ENCODE data around the gene PARP6. TPM values are rescaled to one million over a fixed set of nuclear protein-coding genes. Genes with fewer than 3 reads are reported as not detected.
A peak's percentile ranks its signal among the peaks of the same experiment; 100 is the strongest.

PARP6 gene
- total and polyA plus RNA-seq, 9 of the 15 experiments (the other 6 are each of a cell fraction or from before 2014, with no cell fraction given): 14.8 to 83.2 (median 28.3) TPM

DNA sequence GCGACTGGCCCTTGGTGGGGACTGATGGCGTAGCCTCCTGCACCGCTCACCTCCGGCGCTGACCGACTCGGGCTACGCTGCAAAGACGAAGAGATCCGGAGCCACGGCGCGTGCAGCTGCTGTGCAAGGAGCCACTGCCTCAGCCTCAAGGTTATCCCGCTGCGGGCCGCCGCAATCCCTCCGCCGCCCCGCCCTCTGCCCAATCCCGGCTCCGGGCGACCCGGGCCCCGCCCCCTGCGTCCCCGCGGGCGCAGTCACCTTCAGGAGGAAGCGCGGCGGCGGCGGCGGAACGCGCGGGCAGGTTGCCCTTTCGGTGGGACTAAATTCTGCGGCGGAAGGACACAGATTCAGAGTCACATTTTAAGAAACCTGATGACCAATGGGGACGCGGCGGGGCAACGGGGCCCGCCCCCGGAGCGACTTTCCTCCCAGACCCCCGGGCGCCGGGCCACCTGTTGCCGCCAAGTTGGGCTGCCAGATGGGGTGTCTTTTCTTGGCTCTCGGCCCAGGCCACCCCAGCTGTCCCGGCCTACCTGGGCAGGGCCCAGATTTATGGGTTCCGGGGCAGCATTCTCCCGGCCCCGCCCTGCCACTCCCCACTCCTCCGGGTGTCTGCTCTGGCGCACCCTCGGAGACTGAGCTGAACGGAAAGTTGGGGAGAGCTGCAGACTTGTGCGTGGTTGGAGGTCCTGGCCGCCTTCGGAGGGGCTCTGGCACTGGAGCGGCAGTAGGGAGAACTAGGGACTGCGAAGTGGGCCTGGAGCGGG, 41.1 kb downstream of the PARP6 start, which contains the start of gene PKM (continued):
- TF ChIP-seq KDM1A (IDR thresholded peaks at IDR 0.05): peak; percentile 75 to 87
- peak; percentile 80 for TF ChIP-seq MYC (IDR thresholded peaks at IDR 0.05; ENCODE audit: low read depth, low read length)
- TF ChIP-seq MYC (CRISPR knock-in tag; IDR thresholded peaks at IDR 0.05; ENCODE audit: borderline replicate concordance, low read depth): no peak
- TF ChIP-seq SMAD4 (CRISPR knock-in tag; conservative IDR thresholded peaks at IDR 0.05): peak; percentile 84
- TF ChIP-seq, protein P1, sequence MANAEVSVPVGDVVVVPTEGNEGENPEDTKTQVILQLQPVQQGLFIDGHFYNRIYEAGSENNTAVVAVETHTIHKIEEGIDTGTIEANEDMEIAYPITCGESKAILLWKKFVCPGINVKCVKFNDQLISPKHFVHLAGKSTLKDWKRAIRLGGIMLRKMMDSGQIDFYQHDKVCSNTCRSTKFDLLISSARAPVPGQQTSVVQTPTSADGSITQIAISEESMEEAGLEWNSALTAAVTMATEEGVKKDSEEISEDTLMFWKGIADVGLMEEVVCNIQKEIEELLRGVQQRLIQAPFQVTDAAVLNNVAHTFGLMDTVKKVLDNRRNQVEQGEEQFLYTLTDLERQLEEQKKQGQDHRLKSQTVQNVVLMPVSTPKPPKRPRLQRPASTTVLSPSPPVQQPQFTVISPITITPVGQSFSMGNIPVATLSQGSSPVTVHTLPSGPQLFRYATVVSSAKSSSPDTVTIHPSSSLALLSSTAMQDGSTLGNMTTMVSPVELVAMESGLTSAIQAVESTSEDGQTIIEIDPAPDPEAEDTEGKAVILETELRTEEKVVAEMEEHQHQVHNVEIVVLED (CRISPR knock-in tag; IDR thresholded peaks at IDR 0.05): peak; percentile 80
- TF ChIP-seq KDM2B (CRISPR knock-in tag; IDR thresholded peaks at IDR 0.05): 0 out of 2 replicates have a peak, but pooled peaks have one; percentile 55
- peak; percentile 60 for TF ChIP-seq GABPA (tag; conservative IDR thresholded peaks at IDR 0.05; ENCODE audit: low read depth)
- peak; percentile 83; the same call in 1 of the 2 replicates for TF ChIP-seq PHF8 (IDR thresholded peaks at IDR 0.05; ENCODE audit: borderline replicate concordance, low read length)
- TF ChIP-seq, protein P2, sequence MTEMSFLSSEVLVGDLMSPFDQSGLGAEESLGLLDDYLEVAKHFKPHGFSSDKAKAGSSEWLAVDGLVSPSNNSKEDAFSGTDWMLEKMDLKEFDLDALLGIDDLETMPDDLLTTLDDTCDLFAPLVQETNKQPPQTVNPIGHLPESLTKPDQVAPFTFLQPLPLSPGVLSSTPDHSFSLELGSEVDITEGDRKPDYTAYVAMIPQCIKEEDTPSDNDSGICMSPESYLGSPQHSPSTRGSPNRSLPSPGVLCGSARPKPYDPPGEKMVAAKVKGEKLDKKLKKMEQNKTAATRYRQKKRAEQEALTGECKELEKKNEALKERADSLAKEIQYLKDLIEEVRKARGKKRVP (CRISPR knock-in tag; IDR thresholded peaks at IDR 0.05): no peak
- TF ChIP-seq ZNF12 (CRISPR knock-in tag; IDR thresholded peaks at IDR 0.05): peak; percentile 98
- TF ChIP-seq TAF9B (IDR thresholded peaks at IDR 0.05; ENCODE audit: partially characterized antibody): peak; percentile 63
- TF ChIP-seq CAMTA2 (CRISPR knock-in tag; conservative IDR thresholded peaks at IDR 0.05): no peak
- TF ChIP-seq EP300 (IDR thresholded peaks at IDR 0.05; ENCODE audit: low read length): peak; percentile 48; the same call in 1 of the 2 replicates
- TF ChIP-seq, protein P3, sequence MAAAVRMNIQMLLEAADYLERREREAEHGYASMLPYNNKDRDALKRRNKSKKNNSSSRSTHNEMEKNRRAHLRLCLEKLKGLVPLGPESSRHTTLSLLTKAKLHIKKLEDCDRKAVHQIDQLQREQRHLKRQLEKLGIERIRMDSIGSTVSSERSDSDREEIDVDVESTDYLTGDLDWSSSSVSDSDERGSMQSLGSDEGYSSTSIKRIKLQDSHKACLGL (CRISPR knock-in tag; IDR thresholded peaks at IDR 0.05; ENCODE audit: borderline replicate concordance, poor library complexity, severe bottlenecking): no peak
- TF ChIP-seq CBFB (CRISPR knock-in tag; IDR thresholded peaks at IDR 0.05): no peak
- TF ChIP-seq POLR2G (IDR thresholded peaks at IDR 0.05; ENCODE audit: low read depth, low read length): peak; percentile 99
- TF ChIP-seq, protein P4, sequence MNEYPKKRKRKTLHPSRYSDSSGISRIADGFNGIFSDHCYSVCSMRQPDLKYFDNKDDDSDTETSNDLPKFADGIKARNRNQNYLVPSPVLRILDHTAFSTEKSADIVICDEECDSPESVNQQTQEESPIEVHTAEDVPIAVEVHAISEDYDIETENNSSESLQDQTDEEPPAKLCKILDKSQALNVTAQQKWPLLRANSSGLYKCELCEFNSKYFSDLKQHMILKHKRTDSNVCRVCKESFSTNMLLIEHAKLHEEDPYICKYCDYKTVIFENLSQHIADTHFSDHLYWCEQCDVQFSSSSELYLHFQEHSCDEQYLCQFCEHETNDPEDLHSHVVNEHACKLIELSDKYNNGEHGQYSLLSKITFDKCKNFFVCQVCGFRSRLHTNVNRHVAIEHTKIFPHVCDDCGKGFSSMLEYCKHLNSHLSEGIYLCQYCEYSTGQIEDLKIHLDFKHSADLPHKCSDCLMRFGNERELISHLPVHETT (CRISPR knock-in tag; conservative IDR thresholded peaks at IDR 0.05 in 1 of 2, IDR thresholded peaks at IDR 0.05 in 1 of 2): peak in 1 of 2 experiments; percentile 58; a peak in 1 of 4 replicates
- TF ChIP-seq ZNF217 (CRISPR knock-in tag; IDR thresholded peaks at IDR 0.05): no peak
- TF ChIP-seq RBBP5 (IDR thresholded peaks at IDR 0.05; ENCODE audit: borderline replicate concordance, insufficient read depth, low read length, poor library complexity, severe bottlenecking): peak; percentile 27
- TF ChIP-seq CHD2 (IDR thresholded peaks at IDR 0.05; ENCODE audit: low read depth, low read length): peak; percentile 87
- TF ChIP-seq KAT2B (IDR thresholded peaks at IDR 0.05; ENCODE audit: low read depth, low read length): no peak
- TF ChIP-seq MTA3 (IDR thresholded peaks at IDR 0.05; ENCODE audit: borderline replicate concordance): peak; percentile 88; the same call in 1 of the 2 replicates
- TF ChIP-seq NEUROD1 (IDR thresholded peaks at IDR 0.05; ENCODE audit: borderline replicate concordance, low read depth, low read length, partially characterized antibody): peak; percentile 57
